HepG2 (cell line): ENCODE data around the gene PRRT1B. TPM values are rescaled to one million over a fixed set of nuclear protein-coding genes. Genes with fewer than 3 reads are reported as not detected.

Experiments used
- CAMTA2 ChIP-seq: sonication (generic); formaldehyde crosslinking; IDR thresholded peaks from 2 replicates; pipeline ENCODE4 v1.4.0; 2020; ENCODE audit warnings: mild to moderate bottlenecking, missing genetic modification reagents, borderline replicate concordance
- CEBPG ChIP-seq: IDR thresholded peaks from 2 replicates; pipeline ENCODE4 v1.6.1; 2016
- CENPBD1 ChIP-seq: sonication (generic); formaldehyde crosslinking; IDR thresholded peaks from 2 replicates; pipeline ENCODE4 v1.8.0; 2022; ENCODE audit warnings: missing genetic modification reagents, low read depth, mild to moderate bottlenecking, borderline replicate concordance
- CTCF ChIP-seq: sonication (generic); formaldehyde crosslinking; IDR thresholded peaks from 2 replicates; pipeline ENCODE4 v1.5.0; 2020; ENCODE audit warnings: mild to moderate bottlenecking, missing genetic modification reagents, moderate library complexity
- DMAP1 ChIP-seq: IDR thresholded peaks from 2 replicates; pipeline ENCODE4 v1.6.1; 2016
- HMGXB3 ChIP-seq: sonication (generic); formaldehyde crosslinking; IDR thresholded peaks from 2 replicates; pipeline ENCODE4 v1.4.0; 2020; ENCODE audit warnings: missing genetic modification reagents, borderline replicate concordance
- KLF9 ChIP-seq: IDR thresholded peaks from 2 replicates; pipeline ENCODE4 v1.6.1; 2016; ENCODE audit warnings: low read depth
- MAFF ChIP-seq: IDR thresholded peaks from 2 replicates; pipeline ENCODE4 v1.6.1; 2011; ENCODE audit warnings: low read depth, low read length, improper control_type of control experiment
- MED1 ChIP-seq: sonication (generic); formaldehyde crosslinking; IDR thresholded peaks from 2 replicates; pipeline ENCODE4 v1.4.0; 2020; ENCODE audit warnings: missing genetic modification reagents
- MIXL1 ChIP-seq: IDR thresholded peaks from 2 replicates; pipeline ENCODE4 v1.6.1; 2016
- SRF ChIP-seq: IDR thresholded peaks from 2 replicates; pipeline ENCODE4 v1.6.1; 2011; ENCODE audit warnings: mild to moderate bottlenecking, low read depth, low read length, moderate library complexity
- SRSF1 ChIP-seq: fragments of 200-400 bp; formaldehyde crosslinking; optimal IDR thresholded peaks from 2 replicates; pipeline ENCODE3; 2017; ENCODE audit warnings: mild to moderate bottlenecking, low read depth, low read length, moderate library complexity
- ZBTB43 ChIP-seq: sonication (generic); formaldehyde crosslinking; conservative IDR thresholded peaks from 2 replicates; pipeline ENCODE4 v1.4.0; 2020; ENCODE audit warnings: missing genetic modification reagents
- ZNF12 ChIP-seq: sonication (generic); formaldehyde crosslinking; IDR thresholded peaks from 2 replicates; pipeline ENCODE4 v1.5.0; 2020; ENCODE audit warnings: missing genetic modification reagents
- ZNF503 ChIP-seq: sonication (generic); formaldehyde crosslinking; IDR thresholded peaks from 2 replicates; pipeline ENCODE4 v1.4.0; 2020; ENCODE audit warnings: missing genetic modification reagents
- ZNF530 ChIP-seq: sonication (generic); formaldehyde crosslinking; IDR thresholded peaks from 2 replicates; pipeline ENCODE4 v1.5.0; 2020; ENCODE audit warnings: low read depth, mild to moderate bottlenecking, missing genetic modification reagents
- ZNF597 ChIP-seq: sonication (generic); formaldehyde crosslinking; IDR thresholded peaks from 2 replicates; pipeline ENCODE4 v1.5.0; 2020; ENCODE audit warnings: missing genetic modification reagents
- ZNF746 ChIP-seq: sonication (generic); formaldehyde crosslinking; IDR thresholded peaks from 2 replicates; pipeline ENCODE4 v1.8.0; 2022; ENCODE audit warnings: mild to moderate bottlenecking, missing genetic modification reagents
- polyA plus RNA-seq, 8 experiments: library from polyadenylated mRNA; depleted of rRNA in 3 of 8; stranded (reverse) in 7 of 8; unstranded in 1 of 8; fragments of >200 nt; fragmentation: Illumina TruSeq in 4 of 8; extraction: Trizol in 4 of 8; gene quantifications; 2 replicates each; pipeline versions ENCODE4 v1.2.1 to v1.2.3, GENCODE V29; 2011 to 2016; ENCODE audit warnings: low read depth in 4 of 8, missing spikeins in 1 of 8, mixed read lengths in 1 of 8; ENCODE audit not compliant: insufficient read depth in 1 of 8
- total RNA-seq, 5 experiments: library from RNA; depleted of rRNA; stranded (reverse); fragments of >200 nt; fragmentation: Illumina TruSeq; extraction: Trizol; gene quantifications; 2 replicates each; pipeline ENCODE4 v1.2.3, GENCODE V29; 2016; ENCODE audit warnings: low read depth in 1 of 5

Gene PRRT1B
- total and polyA plus RNA-seq, 2 of the 13 experiments (the other 11 are each of a cell fraction or from before 2014, with no cell fraction given) = not detected

- TF ChIP-seq CTCF (CRISPR knock-in tag) = peak; percentile 15; the same call in 1 of the 2 replicates
- 0 out of 2 replicates have a peak, but pooled peaks have one; percentile 50 for TF ChIP-seq KLF9
- no peak for TF ChIP-seq ZNF530
- no peak for TF ChIP-seq ZNF597
- no peak for TF ChIP-seq CAMTA2 (CRISPR knock-in tag)
- TF ChIP-seq ZNF503 (CRISPR knock-in tag) = peak; percentile 90
- TF ChIP-seq MAFF = no peak
- TF ChIP-seq HMGXB3 (CRISPR knock-in tag) = peak; percentile 78; the same call in 1 of the 2 replicates
- TF ChIP-seq SRSF1 = no peak
- TF ChIP-seq CEBPG (CRISPR knock-in tag) = peak; percentile 63; the same call in 1 of the 2 replicates
- TF ChIP-seq ZBTB43 (CRISPR knock-in tag) = peak; percentile 99
- no peak for TF ChIP-seq CENPBD1 (CRISPR knock-in tag)
- peak; percentile 87 for TF ChIP-seq MIXL1
- TF ChIP-seq DMAP1 = peak; percentile 93
- TF ChIP-seq SRF = no peak
- TF ChIP-seq MED1 (CRISPR knock-in tag) = peak; percentile 96
- TF ChIP-seq ZNF746 (CRISPR knock-in tag) = no peak; the same call in 1 of the 2 replicates
- TF ChIP-seq ZNF12 (CRISPR knock-in tag) = 0 out of 2 replicates have a peak, but pooled peaks have one; percentile 27
These were observed 60.7 kb downstream of the PRRT1B start (continued) for GRCh38 chr9:131605770-131606590.
